H9 (cell line): Measurements from ENCODE around the gene TMX1. TPM values are rescaled to one million over a fixed set of nuclear protein-coding genes. Genes with fewer than 3 reads are reported as not detected.
A peak's percentile ranks its signal among the peaks of the same experiment; 100 is the strongest.

ENCODE experiments used
- DNase-seq: peaks from one replicate; pipeline ENCODE4 v3.0.0-alpha.2; 2017
- H2AFZ ChIP-seq: one replicate; pipeline ENCODE4 v1.6.1; 2013; ENCODE audit warnings: mild to moderate bottlenecking, low read length, control low read depth, moderate library complexity
- H2AK5ac ChIP-seq: 2 replicates; pipeline ENCODE4 v1.6.1; 2013; ENCODE audit warnings: low read length, control low read depth, mixed read lengths; ENCODE audit not compliant: insufficient read length
- H2BK120ac ChIP-seq: one replicate; pipeline ENCODE4 v1.6.1; 2013; ENCODE audit warnings: low read depth, mild to moderate bottlenecking, low read length, control low read depth, inconsistent platforms; ENCODE audit not compliant: poor library complexity, severe bottlenecking
- H2BK12ac ChIP-seq: 2 replicates; pipeline ENCODE4 v1.6.1; 2013; ENCODE audit warnings: low read length, control low read depth, mixed read lengths, low read depth; ENCODE audit not compliant: insufficient read length
- H2BK15ac ChIP-seq: 2 replicates; pipeline ENCODE4 v1.6.1; 2013; ENCODE audit warnings: low read depth, low read length, control low read depth
- H2BK20ac ChIP-seq: one replicate; pipeline ENCODE4 v1.6.1; 2013; ENCODE audit warnings: low read depth, mild to moderate bottlenecking, low read length, control low read depth, inconsistent platforms; ENCODE audit not compliant: poor library complexity, severe bottlenecking
- H2BK5ac ChIP-seq: 2 replicates; pipeline ENCODE4 v1.6.1; 2013; ENCODE audit warnings: low read length, control low read depth, mixed read lengths; ENCODE audit not compliant: insufficient read length
- H3K14ac ChIP-seq: 2 replicates; pipeline ENCODE4 v1.6.1; 2013; ENCODE audit warnings: low read length, control low read depth; ENCODE audit not compliant: insufficient read depth
- H3K18ac ChIP-seq: 2 replicates; pipeline ENCODE4 v1.6.1; 2013; ENCODE audit warnings: low read depth, mild to moderate bottlenecking, mixed read lengths, low read length, control low read depth; ENCODE audit not compliant: insufficient read length
- H3K23ac ChIP-seq: 2 replicates; pipeline ENCODE4 v1.6.1; 2013; ENCODE audit warnings: low read length, control low read depth, mixed read lengths, low read depth; ENCODE audit not compliant: insufficient read length
- H3K23me2 ChIP-seq: 2 replicates; pipeline ENCODE4 v1.6.1; 2013; ENCODE audit warnings: low read depth, mild to moderate bottlenecking, mixed read lengths, low read length, control low read depth; ENCODE audit not compliant: insufficient read length, poor library complexity, severe bottlenecking
- H3K27ac ChIP-seq: 2 replicates; pipeline ENCODE4 v1.5.1; 2013; ENCODE audit warnings: low read length, control low read depth, mixed read lengths, low read depth; ENCODE audit not compliant: insufficient read length
- H3K27me3 ChIP-seq: 2 replicates; pipeline ENCODE4 v1.6.1; 2013; ENCODE audit warnings: low read length, control low read depth, inconsistent platforms; ENCODE audit not compliant: insufficient read depth
- H3K4ac ChIP-seq: 2 replicates; pipeline ENCODE4 v1.6.1; 2013; ENCODE audit warnings: low read depth, mild to moderate bottlenecking, control low read depth, inconsistent platforms, low read length, moderate library complexity
- H3K4me1 ChIP-seq: 2 replicates; pipeline ENCODE4 v1.6.1; 2013; ENCODE audit warnings: low read length, control low read depth, inconsistent platforms; ENCODE audit not compliant: insufficient read depth
- H3K4me2 ChIP-seq: 2 replicates; pipeline ENCODE4 v1.6.1; 2013; ENCODE audit warnings: low read length, control low read depth, mixed read lengths; ENCODE audit not compliant: insufficient read length, insufficient read depth
- H3K56ac ChIP-seq: 2 replicates; pipeline ENCODE4 v1.6.1; 2013; ENCODE audit warnings: low read depth, mild to moderate bottlenecking, mixed read lengths, low read length, control low read depth; ENCODE audit not compliant: insufficient read length
- H3K79me1 ChIP-seq: 2 replicates; pipeline ENCODE4 v1.6.1; 2013; ENCODE audit warnings: low read depth, mild to moderate bottlenecking, moderate library complexity, low read length, control low read depth, inconsistent platforms; ENCODE audit not compliant: insufficient read depth, poor library complexity, severe bottlenecking
- H3K79me2 ChIP-seq: 2 replicates; pipeline ENCODE4 v1.6.1; 2013; ENCODE audit warnings: low read length, control low read depth, inconsistent platforms; ENCODE audit not compliant: insufficient read depth
- H3K9ac ChIP-seq: 2 replicates; pipeline ENCODE4 v1.6.1; 2013; ENCODE audit warnings: low read length, control low read depth, mixed read lengths; ENCODE audit not compliant: insufficient read length; ENCODE audit errors: extremely low read depth
- H3K9me3 ChIP-seq: one replicate; pipeline ENCODE4 v1.6.1; 2013; ENCODE audit warnings: low read depth, low read length, inconsistent platforms; ENCODE audit not compliant: control insufficient read depth
- H3T11ph ChIP-seq: one replicate; pipeline ENCODE4 v1.6.1; 2013; ENCODE audit warnings: mild to moderate bottlenecking, low read length, control low read depth, inconsistent platforms
- H4K20me1 ChIP-seq: one replicate; pipeline ENCODE4 v1.6.1; 2013; ENCODE audit not compliant: control insufficient read depth, insufficient read length, insufficient read depth
- H4K5ac ChIP-seq: 2 replicates; pipeline ENCODE4 v1.6.1; 2013; ENCODE audit warnings: low read depth, mild to moderate bottlenecking, mixed read lengths, low read length, control low read depth; ENCODE audit not compliant: insufficient read length
- H4K8ac ChIP-seq: replicated peaks from 2 replicates; pipeline ENCODE4 v1.6.1; 2013; ENCODE audit warnings: low read length, control low read depth, mixed read lengths, low read depth; ENCODE audit not compliant: insufficient read length
- H4K91ac ChIP-seq: 2 replicates; pipeline ENCODE4 v1.6.1; 2013; ENCODE audit warnings: low read depth, mild to moderate bottlenecking, moderate library complexity, mixed read lengths, low read length, control low read depth; ENCODE audit not compliant: insufficient read length
- H3K27ac Mint-ChIP-seq, 3 experiments: 2 replicates in 2 of 3; 3 replicates in 1 of 3; pipeline ENCODE4 v1.8.0; 2020 to 2021; ENCODE audit warnings: mixed read lengths in 3 of 3, mild to moderate bottlenecking in 1 of 3, moderate library complexity in 1 of 3
- H3K27me3 Mint-ChIP-seq: 2 replicates; pipeline ENCODE4 v1.8.0; 2021; ENCODE audit warnings: low read depth, mild to moderate bottlenecking, moderate library complexity, mixed read lengths
- H3K36me3 Mint-ChIP-seq, 3 experiments: 2 replicates in 2 of 3; 3 replicates in 1 of 3; pipeline ENCODE4 v1.8.0; 2020 to 2021; ENCODE audit warnings: low read depth in 3 of 3, mixed read lengths in 3 of 3; ENCODE audit not compliant: insufficient read depth in 1 of 3
- H3K4me1 Mint-ChIP-seq, 2 experiments: 2 replicates each; pipeline ENCODE4 v1.8.0; 2020; ENCODE audit warnings: mixed read lengths in 2 of 2
- H3K4me3 Mint-ChIP-seq, 2 experiments: 2 replicates in 1 of 2; 3 replicates in 1 of 2; pipeline ENCODE4 v1.8.0; 2020 to 2021; ENCODE audit warnings: mild to moderate bottlenecking in 2 of 2, mixed read lengths in 2 of 2, moderate library complexity in 1 of 2
- H3K9me3 Mint-ChIP-seq, 2 experiments: 2 replicates in 1 of 2; 3 replicates in 1 of 2; pipeline ENCODE4 v1.8.0; 2020; ENCODE audit warnings: mild to moderate bottlenecking in 2 of 2, mixed read lengths in 2 of 2, moderate library complexity in 1 of 2
- CTCF ChIP-seq: fragments of 200-600 bp; sonication (generic); conservative IDR thresholded peaks from 3 replicates; pipeline ENCODE4 v1.8.0; 2021; ENCODE audit warnings: antibody characterized with exemption, mild to moderate bottlenecking
- WGBS: extraction: QIAGEN DNeasy Blood & Tissue Kit; methylation state at CpG from one replicate; pipeline ENCODE4 v1.1.7; 2013; ENCODE audit warnings: missing lambda C conversion rate, low lambda C conversion rate, mixed read lengths; ENCODE audit not compliant: insufficient read length; ENCODE audit errors: extremely low coverage; 5-methylcytosine and 5-hydroxymethylcytosine counted together
- long read RNA-seq: library from polyadenylated mRNA; unstranded; transcript quantifications from one replicate; pipeline ENCODE4 v2.0.0, GENCODE V29; 2020
- total RNA-seq: library from RNA; stranded (reverse); gene quantifications from 2 replicates; pipeline ENCODE4 v1.2.1, GENCODE V29; 2021

Gene TMX1
- total RNA-seq = 83.5 and 87.3 TPM in 2 replicates
- long read RNA-seq, transcript TMX1-201 (8 exons, 3,995 nt) = major isoform, 970 of 1,018 reads
- long read RNA-seq, partial matches to known transcripts = 4 of 1,018 reads
- long read RNA-seq, other reads (novel, unspliced or antisense) = 44 of 1,018 reads

- peaks cover 31 to 32% of the 10 kb centered on the region in 2 experiments for H3K4me1 Mint-ChIP-seq
- H3K27ac Mint-ChIP-seq = no peak within 1 kb of the TSS
- H3K4me3 Mint-ChIP-seq = no peak within 1 kb of the TSS
- peak; percentile 99 for DNase-seq
- Histone ChIP-seq H3K56ac (peak within 1 kb of the TSS; percentile 39), H4K20me1 (no peaks in the 10 kb centered on the region), H3K23me2 (peaks cover 3% of the 10 kb centered on the region), H3K4me1 (peaks cover 5% of the 10 kb centered on the region; the same call in 1 of the 2 replicates), H3K4me2 (peak within 1 kb of the TSS; percentile 48), H4K5ac (no peak within 1 kb of the TSS), H3K14ac (peak within 1 kb of the TSS; percentile 93), H3K23ac (no peak within 1 kb of the TSS), H2AFZ (no peak within 1 kb of the TSS), H4K8ac (no peak within 1 kb of the TSS), H3K79me1 (no peaks in the 10 kb centered on the region), H2AK5ac (no peak within 1 kb of the TSS), H3K79me2 (peaks cover 26% of the 10 kb centered on the region), H3K9me3 (no peaks in the 10 kb centered on the region), H4K91ac (no peak within 1 kb of the TSS), H2BK20ac (no peak within 1 kb of the TSS), H3K9ac (peak within 1 kb of the TSS; percentile 95), H3K27me3 (no peaks in the 10 kb centered on the region), H3K27ac (peak within 1 kb of the TSS; percentile 30), H2BK120ac (no peak within 1 kb of the TSS), H2BK12ac (no peak within 1 kb of the TSS), H2BK5ac (peak within 1 kb of the TSS; percentile 66), H3T11ph (no peak within 1 kb of the TSS), H3K18ac (peak within 1 kb of the TSS; percentile 79), H2BK15ac (no peak within 1 kb of the TSS), H3K4ac (no peak within 1 kb of the TSS)
- H3K36me3 Mint-ChIP-seq = peaks cover under 1 to 13% (median 12%) of the 10 kb centered on the region in 3 experiments; a peak in 5 of 7 replicates
- no CpG with 5 or more reads among the region's 65 CpGs for WGBS
- H3K9me3 Mint-ChIP-seq = no peaks in the 10 kb centered on the region; a peak in 1 of 5 replicates
- TF ChIP-seq CTCF = peak; percentile 17; the same call in 1 of the 3 replicates
- H3K27me3 Mint-ChIP-seq = no peaks in the 10 kb centered on the region
These were observed at the start of gene TMX1 for GRCh38 chr14:51239813-51240803. TSS of gene TMX1 (plus strand) at chr14:51240247. CDS start at chr14:51240293, 46 bp downstream.
